ENCODE measurements around the gene TIMM10B. TPM values are rescaled to one million over a fixed set of nuclear protein-coding genes. Genes with fewer than 3 reads are reported as not detected.
A peak's percentile ranks its signal among the peaks of the same experiment; 100 is the strongest.
"Not testable (repeated sequence)": the region's sequence is repeated elsewhere in the genome, so short reads cannot be mapped to it uniquely, and the experiment has no call there.

TIMM10B gene
- total RNA-seq, 1 experiment from 2014 or later, result 49.8 TPM

GRCh38 chr11:6504166-6504565 lies 22.9 kb downstream of the TIMM10B start:
- no peak for DNase-seq (ENCODE audit: low read depth)

GRCh38 chr11:6505577-6506240 lies 24.4 kb downstream of the TIMM10B start:
- peak; percentile 67 for DNase-seq (ENCODE audit: low read depth)

GRCh38 chr11:6516865-6517264 lies 35.6 kb downstream of the TIMM10B start:
- DNase-seq (ENCODE audit: low read depth), result no peak

- no peak for DNase-seq (ENCODE audit: low read depth)
Observed at GRCh38 chr11:6520265-6520664, 39.0 kb downstream of the TIMM10B start.

GRCh38 chr11:6521946-6522345 lies 40.6 kb downstream of the TIMM10B start:
- not testable (repeated sequence) for DNase-seq (ENCODE audit: low read depth)

GRCh38 chr11:6523253-6523652 lies 42.0 kb downstream of the TIMM10B start:
- DNase-seq (ENCODE audit: low read depth), result peak; percentile 83

GRCh38 chr11:6526411-6527135 lies 45.3 kb downstream of the TIMM10B start:
- DNase-seq (ENCODE audit: low read depth), result no peak

GRCh38 chr11:6529266-6529665 lies 48.0 kb downstream of the TIMM10B start:
- no peak for DNase-seq (ENCODE audit: low read depth)

GRCh38 chr11:6530848-6531247 lies 49.5 kb downstream of the TIMM10B start:
- DNase-seq (ENCODE audit: low read depth), result no peak

GRCh38 chr11:6531267-6531752 lies 50.0 kb downstream of the TIMM10B start:
- peak; percentile 53 for DNase-seq (ENCODE audit: low read depth)

Other genes starting within 250 kb of the TIMM10B start
- gene FHIP1B, start 246.9 kb upstream of the TIMM10B start, total RNA-seq (2014; rRNA removed; shearing (Covaris generic)), result 11.5 TPM in 2 replicates
- not detected in 2 replicates for gene CNGA4, start 242.4 kb upstream of the TIMM10B start, total RNA-seq (2014; rRNA removed; shearing (Covaris generic))
- gene CCKBR, start 221.7 kb upstream of the TIMM10B start, total RNA-seq (2014; rRNA removed; shearing (Covaris generic)), result not detected in 2 replicates
- gene CAVIN3, start 161.0 kb upstream of the TIMM10B start, total RNA-seq (2014; rRNA removed; shearing (Covaris generic)), result not detected in 2 replicates
- gene SMPD1, start 91.0 kb upstream of the TIMM10B start, total RNA-seq (2014; rRNA removed; shearing (Covaris generic)), result 30.8 and 32.1 TPM in 2 replicates
- 13.3 and 15.4 TPM in 2 replicates for gene APBB1, start 62.4 kb upstream of the TIMM10B start, total RNA-seq (2014; rRNA removed; shearing (Covaris generic))
- gene HPX, start 40.5 kb upstream of the TIMM10B start, total RNA-seq (2014; rRNA removed; shearing (Covaris generic)), result 0.35 TPM in 1 of 2 replicates, not detected in the other
- gene TRIM3, start 7.6 kb upstream of the TIMM10B start, total RNA-seq (2014; rRNA removed; shearing (Covaris generic)), result 27.2 and 35.5 TPM in 2 replicates
- 123 and 126 TPM in 2 replicates for gene ARFIP2, start 170 bp upstream of the TIMM10B start, total RNA-seq (2014; rRNA removed; shearing (Covaris generic))
- gene DNHD1, start 15.8 kb downstream of the TIMM10B start, total RNA-seq (2014; rRNA removed; shearing (Covaris generic)), result 3.5 and 5.7 TPM in 2 replicates
- 40.8 and 44.9 TPM in 2 replicates for gene RRP8, start 122.1 kb downstream of the TIMM10B start, total RNA-seq (2014; rRNA removed; shearing (Covaris generic))
- 142 and 149 TPM in 2 replicates for gene ILK, start 122.3 kb downstream of the TIMM10B start, total RNA-seq (2014; rRNA removed; shearing (Covaris generic))
- gene TAF10, start 130.7 kb downstream of the TIMM10B start, total RNA-seq (2014; rRNA removed; shearing (Covaris generic)), result 228 and 254 TPM in 2 replicates
- gene TPP1, start 137.9 kb downstream of the TIMM10B start, total RNA-seq (2014; rRNA removed; shearing (Covaris generic)), result 10.7 and 31.2 TPM in 2 replicates
- 0.57 and 0.66 TPM in 2 replicates for gene DCHS1, start 174.3 kb downstream of the TIMM10B start, total RNA-seq (2014; rRNA removed; shearing (Covaris generic))
- gene MRPL17, start 201.8 kb downstream of the TIMM10B start, total RNA-seq (2014; rRNA removed; shearing (Covaris generic)), result 93.0 and 140 TPM in 2 replicates

All from HT1080 (cell line).